Tibial nerve (tissue), 4 donors: ENCODE results near the gene IBA57. TPM values are rescaled to one million over a fixed set of nuclear protein-coding genes. Genes with fewer than 3 reads are reported as not detected.
A peak's percentile ranks its signal among the peaks of the same experiment; 100 is the strongest.

Experiments used
- DNase-seq, 2 donors: peaks; one replicate each; pipeline ENCODE4 v3.0.0-alpha.2; 2019; ENCODE audit warnings: low spot score in 2 of 2
- H3K27ac ChIP-seq, 4 donors: fragments of 200-600 bp; sonication (generic) in 3 of 4; one replicate each; pipeline ENCODE4 v1.5.1; 2017 to 2019; ENCODE audit warnings: mild to moderate bottlenecking in 1 of 4
- H3K27me3 ChIP-seq, 2 donors: fragments of 200-600 bp; sonication (generic) in 1 of 2; one replicate each; pipeline versions ENCODE4 v1.5.1 to v1.6.0; 2017 to 2019
- H3K36me3 ChIP-seq, 3 donors: fragments of 200-600 bp; sonication (generic); one replicate each; pipeline ENCODE4 v1.5.1; 2018 to 2019
- H3K4me1 ChIP-seq, 4 donors: fragments of 200-600 bp; sonication (generic) in 3 of 4; one replicate each; pipeline ENCODE4 v1.5.1; 2017 to 2019
- H3K4me3 ChIP-seq, 4 donors: fragments of 200-600 bp; sonication (generic) in 3 of 4; one replicate each; pipeline ENCODE4 v1.5.1; 2017 to 2019; ENCODE audit warnings: mild to moderate bottlenecking in 1 of 4, moderate library complexity in 1 of 4
- H3K9me3 ChIP-seq, 4 donors: fragments of 200-600 bp; sonication (generic) in 3 of 4; one replicate each; pipeline ENCODE4 v1.5.1; 2017 to 2019
- EP300 ChIP-seq, 2 donors: sonication (generic); formaldehyde crosslinking; IDR thresholded peaks; one replicate each; pipeline ENCODE4 v1.6.1; 2017; ENCODE audit warnings: antibody characterized with exemption in 2 of 2, mild to moderate bottlenecking in 1 of 2
- POLR2A ChIP-seq, 2 donors: fragments of 450-650 bp; IDR thresholded peaks; one replicate each; pipeline ENCODE4 v1.6.1; 2017; ENCODE audit warnings: antibody characterized with exemption in 2 of 2, mild to moderate bottlenecking in 2 of 2, moderate library complexity in 2 of 2
- WGBS, 2 donors: methylation state at CpG; one replicate each; pipeline ENCODE4 v1.1.5; 2018; 5-methylcytosine and 5-hydroxymethylcytosine counted together
- total RNA-seq, 4 donors: library from RNA; depleted of rRNA; stranded (reverse); fragments of >200 nt; gene quantifications; one replicate each; pipeline ENCODE4 v1.1.0, GENCODE V29; 2016
- TF ChIP-seq, protein P1 (sequence below), 5 experiments: fragments of 200-600 bp in 3 of 5; fragments of 450-650 bp in 2 of 5; sonication (generic) in 3 of 5; IDR thresholded peaks; one replicate each; pipeline ENCODE4 v1.5.1; 2016 to 2019; ENCODE audit warnings: antibody characterized with exemption in 5 of 5, mild to moderate bottlenecking in 3 of 5, moderate library complexity in 2 of 5

The IBA57 gene
- total RNA-seq, 4 donors from 2014 or later = 5.5 to 17.8 (median 9.2) TPM

- no peak overlapping the region for H3K4me3 ChIP-seq
- H3K9me3 ChIP-seq = no peaks in the 10 kb centered on the region
- H3K27ac ChIP-seq = peak overlapping the region; percentile 77 to 96 (median 88)
- DNase-seq = peak in 1 of 2 donors; percentile 11
- peaks cover 0 to 66% (median 32%) of the 10 kb centered on the region in 4 donors for H3K4me1 ChIP-seq
- no peaks in the 10 kb centered on the region for H3K27me3 ChIP-seq
- WGBS, 2 donors = 77 to 83% methylated on average over 15 to 16 of the region's 19 CpGs
- H3K36me3 ChIP-seq = peaks cover 0 to 14% (median 7%) of the 10 kb centered on the region in 3 donors
- TF ChIP-seq EP300 (IDR thresholded peaks at IDR 0.05) (no peak), POLR2A (IDR thresholded peaks at IDR 0.05) (no peak)
- TF ChIP-seq, protein P1, sequence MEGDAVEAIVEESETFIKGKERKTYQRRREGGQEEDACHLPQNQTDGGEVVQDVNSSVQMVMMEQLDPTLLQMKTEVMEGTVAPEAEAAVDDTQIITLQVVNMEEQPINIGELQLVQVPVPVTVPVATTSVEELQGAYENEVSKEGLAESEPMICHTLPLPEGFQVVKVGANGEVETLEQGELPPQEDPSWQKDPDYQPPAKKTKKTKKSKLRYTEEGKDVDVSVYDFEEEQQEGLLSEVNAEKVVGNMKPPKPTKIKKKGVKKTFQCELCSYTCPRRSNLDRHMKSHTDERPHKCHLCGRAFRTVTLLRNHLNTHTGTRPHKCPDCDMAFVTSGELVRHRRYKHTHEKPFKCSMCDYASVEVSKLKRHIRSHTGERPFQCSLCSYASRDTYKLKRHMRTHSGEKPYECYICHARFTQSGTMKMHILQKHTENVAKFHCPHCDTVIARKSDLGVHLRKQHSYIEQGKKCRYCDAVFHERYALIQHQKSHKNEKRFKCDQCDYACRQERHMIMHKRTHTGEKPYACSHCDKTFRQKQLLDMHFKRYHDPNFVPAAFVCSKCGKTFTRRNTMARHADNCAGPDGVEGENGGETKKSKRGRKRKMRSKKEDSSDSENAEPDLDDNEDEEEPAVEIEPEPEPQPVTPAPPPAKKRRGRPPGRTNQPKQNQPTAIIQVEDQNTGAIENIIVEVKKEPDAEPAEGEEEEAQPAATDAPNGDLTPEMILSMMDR (IDR thresholded peaks at IDR 0.05) = no peak
Observed at GRCh38 chr1:228152097-228152917, 13.3 kb upstream of the IBA57 start.

DNA sequence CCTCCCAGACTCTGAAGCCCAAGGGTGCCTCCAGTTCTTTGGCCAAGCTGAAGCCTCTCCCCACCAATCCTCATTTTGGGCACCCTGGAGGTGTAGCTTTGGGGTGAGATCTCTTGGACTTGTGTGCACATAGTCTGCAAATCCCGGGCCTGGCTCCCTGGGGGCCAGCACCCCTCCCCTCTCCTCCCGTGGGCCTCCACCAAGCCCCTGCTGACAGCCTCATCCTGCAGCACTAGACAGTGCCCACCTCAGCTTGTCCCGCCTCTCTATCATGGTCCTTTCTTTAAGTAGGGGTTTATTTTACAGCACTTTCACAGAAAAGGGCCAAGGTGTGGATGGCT is 12.7 kb upstream of the IBA57 start:
- H3K36me3 ChIP-seq = peaks cover 0 to 8% (median 1%) of the 10 kb centered on the region in 3 donors
- WGBS, 2 donors = 71 to 73% methylated on average over 3 of the region's 3 CpGs
- H3K4me3 ChIP-seq = no peak overlapping the region
- H3K9me3 ChIP-seq = no peaks in the 10 kb centered on the region
- TF ChIP-seq EP300 (IDR thresholded peaks at IDR 0.05) = no peak
- TF ChIP-seq, protein P1 (IDR thresholded peaks at IDR 0.05) = no peak
- TF ChIP-seq POLR2A (IDR thresholded peaks at IDR 0.05) = no peak
- peaks cover 0 to 69% (median 32%) of the 10 kb centered on the region in 4 donors for H3K4me1 ChIP-seq
- peak overlapping the region in 3 of 4 donors; percentile 80 to 96 (median 96) for H3K27ac ChIP-seq
- peak in 1 of 2 donors; percentile 10 for DNase-seq
- no peaks in the 10 kb centered on the region for H3K27me3 ChIP-seq

DNA sequence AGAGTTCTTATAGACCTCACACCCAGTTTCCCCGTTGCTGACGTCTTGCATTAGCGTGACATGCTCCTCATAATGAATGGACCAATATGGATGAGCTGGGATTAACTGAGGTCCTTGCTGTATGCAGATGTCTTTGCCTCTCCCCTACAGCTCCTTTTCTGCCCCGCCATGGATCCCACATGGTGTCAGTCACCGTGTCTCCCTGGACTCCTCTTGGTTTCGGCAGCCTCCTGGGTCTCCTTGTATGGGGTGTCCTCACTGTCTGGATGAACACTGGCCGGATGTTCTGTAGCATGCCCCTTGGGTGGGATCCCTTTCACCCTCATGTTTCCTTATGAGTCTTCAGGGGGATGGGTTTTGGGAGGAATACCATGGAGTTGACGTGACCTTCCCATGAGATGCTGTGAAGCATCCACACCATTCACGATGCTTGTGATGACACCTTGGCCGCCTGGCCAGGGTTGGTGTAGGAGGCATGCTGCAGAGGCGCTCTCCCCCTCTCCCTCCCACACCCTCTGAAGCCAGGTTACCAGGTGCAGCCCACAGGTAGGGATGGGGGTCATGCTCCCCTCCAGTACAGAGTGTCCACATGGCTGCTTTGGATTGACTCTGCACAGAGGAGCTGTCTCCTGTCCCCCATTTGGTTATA is 11.5 kb upstream of the IBA57 start:
- Histone ChIP-seq H3K27ac (no peak overlapping the region), H3K4me1 (peaks cover 0 to 65% (median 29%) of the 10 kb centered on the region in 4 donors), H3K9me3 (no peaks in the 10 kb centered on the region), H3K27me3 (peaks cover 0 to 3% of the 10 kb centered on the region in 2 donors), H3K36me3 (no peaks in the 10 kb centered on the region), H3K4me3 (no peak overlapping the region)
- peak in 1 of 2 donors; percentile 6 for DNase-seq
- WGBS, 2 donors = 91 to 94% methylated on average over 11 of the region's 11 CpGs
- TF ChIP-seq POLR2A (IDR thresholded peaks at IDR 0.05) = no peak
- no peak for TF ChIP-seq EP300 (IDR thresholded peaks at IDR 0.05)
- TF ChIP-seq, protein P1 (IDR thresholded peaks at IDR 0.05) = no peak

DNA sequence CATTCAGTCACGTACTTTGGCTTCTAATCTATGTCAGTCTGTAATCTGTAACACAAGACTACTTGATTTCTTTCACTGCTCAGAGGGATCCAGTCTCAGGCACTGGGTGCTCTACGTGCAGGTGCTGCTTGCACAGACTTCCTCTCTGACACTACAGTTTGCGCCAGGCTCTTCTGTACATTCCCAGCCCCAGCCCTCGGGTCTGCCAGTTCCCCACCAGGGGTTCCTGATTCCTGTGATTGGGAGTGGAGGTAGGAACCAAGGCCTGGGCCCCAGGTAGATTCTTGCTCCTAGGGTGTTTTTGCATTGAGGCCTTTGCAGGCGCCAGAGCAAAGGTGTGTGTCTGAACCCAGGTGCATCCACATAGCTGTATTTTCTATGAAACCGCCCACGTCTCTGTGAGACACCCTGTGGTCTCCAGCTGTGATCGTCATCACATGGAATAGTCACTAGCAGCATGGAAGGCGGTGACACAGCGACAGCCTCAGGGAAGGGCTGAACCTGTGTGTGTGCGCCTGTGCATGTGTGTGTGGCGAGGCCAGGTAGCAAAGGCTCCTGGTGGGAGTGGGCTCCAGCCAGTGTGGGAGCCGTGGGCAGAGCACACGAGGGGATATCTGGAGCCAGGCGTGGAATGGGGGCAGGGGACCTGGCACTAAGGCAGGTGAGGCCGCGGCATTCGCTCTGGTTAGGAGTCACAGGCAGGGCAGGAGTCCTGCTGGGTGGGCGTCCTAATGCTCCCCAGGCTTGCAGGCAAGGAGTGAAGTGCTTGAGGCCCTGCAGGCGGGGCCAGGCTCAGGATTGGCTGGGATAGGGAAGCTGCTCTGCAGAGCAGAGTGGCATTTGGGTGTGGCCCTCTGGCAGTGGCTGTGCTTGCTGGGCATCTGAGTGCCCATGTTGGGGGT is 10.7 kb upstream of the IBA57 start:
- H3K9me3 ChIP-seq = no peaks in the 10 kb centered on the region
- H3K27me3 ChIP-seq = peaks cover 0 to 4% of the 10 kb centered on the region in 2 donors
- H3K4me1 ChIP-seq = peaks cover 0 to 62% (median 22%) of the 10 kb centered on the region in 4 donors
- TF ChIP-seq POLR2A (IDR thresholded peaks at IDR 0.05) (no peak), EP300 (IDR thresholded peaks at IDR 0.05) (no peak)
- TF ChIP-seq, protein P1 (IDR thresholded peaks at IDR 0.05) = no peak
- 87 to 90% methylated on average over 16 to 20 of the region's 20 CpGs for WGBS, 2 donors
- H3K27ac ChIP-seq = no peak overlapping the region
- no peaks in the 10 kb centered on the region for H3K36me3 ChIP-seq
- no peak overlapping the region for H3K4me3 ChIP-seq
- no peak for DNase-seq
